GOT3 (cell line): ENCODE results near the gene ANKRD16.
A peak's percentile ranks its signal among the peaks of the same experiment; 100 is the strongest.
"Not testable (repeated sequence)": the region's sequence is repeated elsewhere in the genome, so short reads cannot be mapped to it uniquely, and the experiment has no call there.

ENCODE experiments used
- DNase-seq: peaks from one replicate; lab custom pipeline; 2025; ENCODE audit warnings: mixed read lengths; lab: John Stamatoyannopoulos, UW

Gene ANKRD16

DNA sequence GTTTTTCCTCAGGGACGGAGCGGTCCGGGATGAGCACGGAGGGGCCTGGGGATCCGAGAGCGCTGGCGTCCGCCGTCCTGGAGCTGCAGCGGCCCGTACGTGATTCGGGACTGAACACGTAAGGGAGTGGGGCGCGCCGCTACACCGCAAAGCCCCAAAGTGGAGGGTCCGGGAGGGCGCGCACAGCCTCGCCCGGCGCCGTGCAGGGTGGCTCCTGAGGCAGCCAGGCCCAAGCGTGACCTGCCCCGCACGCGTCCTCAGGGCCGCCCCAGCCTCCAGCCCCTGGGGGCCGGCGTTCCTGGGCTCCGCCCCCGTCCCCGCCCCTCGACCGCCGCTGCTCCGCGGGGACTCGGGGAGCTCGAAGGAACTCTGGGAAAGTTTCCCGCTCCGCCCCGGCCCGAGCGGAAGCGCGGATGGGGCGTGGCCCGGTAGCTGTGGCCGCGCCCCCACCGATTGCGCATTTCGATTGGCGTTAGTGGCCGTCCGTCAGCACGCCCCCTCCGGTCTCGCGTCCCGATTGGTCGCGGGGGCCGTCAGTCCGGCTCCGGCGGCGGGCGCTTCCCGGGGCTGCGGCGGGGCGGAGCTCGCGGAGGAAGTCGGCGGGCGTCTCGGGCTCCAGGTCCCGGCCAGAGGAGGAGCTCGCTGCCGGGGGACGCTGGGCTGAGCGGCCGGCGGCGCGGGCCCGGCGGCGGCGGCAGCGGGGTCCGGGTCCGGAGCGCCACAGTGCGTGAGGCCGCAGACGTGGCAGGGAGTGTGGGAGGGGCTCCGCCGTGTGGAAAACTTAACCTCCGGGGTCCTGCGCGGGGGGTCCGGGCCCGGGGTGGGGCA lies at the start of gene ANKRD16, which contains the start of gene FBH1:
Gene ANKRD16 (minus strand): TSS at position 270 of the 828 bp plus-strand sequence. CDS start 539 bp downstream, outside the sequence.
Gene FBH1 (plus strand): TSS at position 620 of the 828 bp plus-strand sequence. CDS start 103 bp downstream, at position 723.
- DNase-seq: peak; percentile 97

GRCh38 chr10:5938291-5938690 lies 48.6 kb upstream of the ANKRD16 start:
- no peak for DNase-seq

DNA sequence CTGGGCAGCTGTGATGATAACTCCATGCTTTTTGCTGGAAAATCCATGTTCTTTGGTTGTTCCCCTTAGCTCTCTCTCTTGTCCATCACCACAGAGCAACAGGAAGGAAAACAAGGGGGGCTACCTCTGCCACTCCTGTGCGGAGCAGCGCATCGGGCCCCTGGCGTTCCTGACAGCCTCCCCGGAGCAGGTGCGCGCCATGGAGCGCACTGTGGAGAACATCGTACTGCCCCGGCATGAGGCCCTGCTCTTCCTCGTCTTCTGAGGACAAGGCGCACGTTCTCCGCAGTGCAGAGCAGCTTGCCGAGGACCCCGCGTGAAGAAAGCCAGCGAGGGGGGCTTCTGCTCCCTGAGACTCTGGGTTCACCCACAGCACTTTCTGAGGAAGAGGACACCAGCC lies 47.3 kb upstream of the ANKRD16 start:
- DNase-seq: no peak

GRCh38 chr10:5935628-5936027 lies 45.9 kb upstream of the ANKRD16 start:
- no peak for DNase-seq

DNA sequence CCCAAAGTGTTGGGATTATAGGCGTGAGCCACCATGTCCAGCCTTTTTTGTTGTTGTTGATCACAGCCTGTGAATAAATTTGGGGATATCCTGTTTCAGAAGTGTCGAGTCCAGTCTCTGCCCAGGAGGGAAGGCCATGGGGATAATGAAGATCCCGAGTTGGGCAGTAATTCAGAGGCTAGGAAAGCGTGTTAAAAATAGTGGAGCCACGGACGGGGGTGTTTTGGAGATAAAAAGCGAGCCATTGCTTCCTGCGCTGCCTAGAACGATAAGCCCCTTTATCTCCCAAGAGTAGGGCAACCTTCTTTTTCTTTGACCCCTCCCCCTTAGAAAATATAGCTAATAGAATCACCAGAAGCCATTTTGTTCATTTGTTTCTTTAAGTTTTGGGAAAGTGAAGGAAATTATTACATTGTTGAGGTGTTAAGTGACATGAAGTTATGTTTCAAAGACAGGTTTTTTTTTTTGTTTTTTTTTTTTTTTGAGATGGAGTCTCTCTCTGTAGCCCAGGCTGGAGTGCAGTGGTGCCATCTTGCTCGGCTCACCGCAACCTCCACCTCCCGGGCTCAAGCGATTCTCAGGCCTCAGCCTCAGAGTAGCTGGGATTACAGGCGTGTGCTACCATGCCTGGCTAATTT lies 44.3 kb upstream of the ANKRD16 start:
- no peak for DNase-seq

DNA sequence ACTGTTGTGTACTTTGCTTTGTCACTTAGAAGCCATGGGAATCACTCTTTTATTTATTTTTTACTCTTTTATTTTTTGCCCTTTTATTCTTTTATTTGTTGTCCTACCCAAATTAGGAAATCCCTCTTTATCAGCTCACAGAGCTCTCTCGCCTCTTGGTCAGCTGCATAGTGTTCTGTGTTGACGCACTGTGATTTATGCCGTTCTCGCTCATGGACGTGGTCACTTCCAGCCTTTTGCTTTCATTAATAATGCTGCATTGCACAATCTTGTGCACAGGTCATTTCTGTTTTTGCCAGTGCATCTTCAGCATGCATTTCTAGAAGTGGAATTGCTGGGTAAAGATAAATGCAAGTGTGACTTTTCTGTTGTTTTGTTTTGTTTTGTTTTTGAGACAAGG lies 42.7 kb upstream of the ANKRD16 start:
- no peak for DNase-seq

DNA sequence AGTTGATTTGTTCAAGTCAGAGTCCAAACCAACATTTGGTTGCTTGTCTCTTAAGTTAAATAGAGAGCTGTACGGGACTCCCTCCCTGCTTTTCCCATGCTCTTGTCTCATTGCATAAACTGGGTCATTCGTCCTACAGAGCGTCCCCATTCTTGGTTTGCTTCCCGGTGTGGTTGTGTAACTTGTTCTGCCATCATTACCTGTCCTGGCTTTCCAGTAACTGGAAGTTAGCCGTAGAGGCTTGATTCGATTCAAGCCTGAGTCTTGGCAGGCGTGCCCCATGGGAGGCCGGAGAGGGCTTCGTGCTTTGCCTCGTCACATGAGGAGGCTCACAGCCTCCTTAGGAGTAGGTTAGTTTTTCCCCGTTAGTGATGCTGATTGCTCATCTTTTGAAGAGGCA lies 40.6 kb upstream of the ANKRD16 start:
- DNase-seq: no peak

- no peak for DNase-seq
These were observed 39.7 kb upstream of the ANKRD16 start for GRCh38 chr10:5929442-5929841.

DNA sequence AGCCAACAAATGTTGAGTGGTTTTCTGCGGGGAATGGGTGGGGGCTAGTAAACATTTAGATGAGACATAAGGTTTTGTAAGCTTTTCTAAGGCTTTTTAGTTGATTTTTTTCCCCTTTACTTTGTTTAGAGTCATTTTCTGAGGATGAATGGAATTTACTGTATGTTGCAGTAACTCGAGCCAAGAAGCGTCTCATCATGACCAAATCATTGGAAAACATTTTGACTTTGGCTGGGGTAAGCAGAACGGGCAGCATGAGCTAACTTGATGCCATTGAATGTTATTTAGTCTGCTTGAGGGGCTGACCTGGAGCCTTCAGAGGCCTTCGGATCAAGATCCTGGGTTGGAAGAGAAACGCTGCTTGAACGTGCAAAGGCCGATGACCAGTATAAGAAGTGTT lies 37.6 kb upstream of the ANKRD16 start:
- no peak for DNase-seq

- DNase-seq: no peak
These were observed 35.2 kb upstream of the ANKRD16 start for GRCh38 chr10:5924889-5925288.

DNA sequence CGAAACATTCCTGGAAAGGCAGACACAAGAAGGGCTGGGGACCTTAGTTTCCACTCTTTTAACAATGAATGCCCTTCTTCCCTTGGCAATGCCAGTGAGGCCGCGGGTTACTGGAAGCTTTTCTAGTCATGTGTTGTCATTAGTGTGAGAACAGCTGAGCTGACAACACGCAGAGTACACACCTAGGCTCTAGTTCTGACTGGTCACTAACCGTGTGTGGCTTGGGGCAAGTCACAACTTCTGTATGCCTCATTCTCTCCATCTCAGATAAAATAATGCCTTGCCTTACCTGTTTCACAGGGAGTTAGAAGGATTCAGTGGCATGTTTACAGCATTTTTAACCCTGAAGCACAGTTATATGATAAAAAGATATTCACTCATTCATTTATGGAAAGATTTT lies 32.1 kb upstream of the ANKRD16 start:
- DNase-seq: no peak

DNA sequence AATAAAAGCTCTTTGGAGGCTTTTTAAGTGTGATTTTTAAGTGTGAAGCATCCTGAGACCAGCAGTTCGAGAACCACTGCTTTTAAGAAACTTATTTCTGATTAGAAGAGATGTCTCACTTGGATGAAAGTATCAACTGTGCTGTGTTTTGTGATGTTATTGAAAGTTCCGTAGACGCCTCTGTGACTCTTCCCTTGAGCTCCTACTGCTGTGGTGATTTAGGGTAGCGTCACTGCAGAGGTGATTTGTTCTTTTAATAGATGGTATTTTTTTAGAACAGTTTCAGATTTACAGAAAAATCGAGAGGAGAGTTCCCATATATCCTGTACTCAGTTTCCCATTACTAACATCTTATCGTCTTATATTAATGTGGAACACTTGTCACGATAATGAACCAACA lies 29.9 kb upstream of the ANKRD16 start:
- no peak for DNase-seq

GRCh38 chr10:5918763-5919162 lies 29.1 kb upstream of the ANKRD16 start:
- no peak for DNase-seq

DNA sequence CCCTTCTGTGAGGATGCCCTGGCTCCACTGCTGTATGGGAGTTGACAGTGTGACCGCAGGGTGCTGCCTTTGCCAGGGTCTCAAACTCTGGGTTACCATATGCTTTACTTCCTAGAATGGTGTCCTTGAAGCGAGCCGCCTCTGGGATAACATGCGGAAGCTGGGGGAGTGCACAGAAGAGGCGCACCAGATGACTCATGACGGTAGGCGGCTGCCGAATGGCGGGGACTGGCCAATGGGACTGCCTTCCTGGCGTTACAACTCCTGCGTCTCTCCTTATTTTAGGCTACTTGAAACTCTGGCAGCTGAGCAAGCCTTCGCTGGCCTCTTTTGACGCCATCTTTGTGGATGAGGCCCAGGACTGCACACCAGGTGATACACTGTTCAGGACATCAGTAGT lies 27.6 kb upstream of the ANKRD16 start:
- no peak for DNase-seq

DNA sequence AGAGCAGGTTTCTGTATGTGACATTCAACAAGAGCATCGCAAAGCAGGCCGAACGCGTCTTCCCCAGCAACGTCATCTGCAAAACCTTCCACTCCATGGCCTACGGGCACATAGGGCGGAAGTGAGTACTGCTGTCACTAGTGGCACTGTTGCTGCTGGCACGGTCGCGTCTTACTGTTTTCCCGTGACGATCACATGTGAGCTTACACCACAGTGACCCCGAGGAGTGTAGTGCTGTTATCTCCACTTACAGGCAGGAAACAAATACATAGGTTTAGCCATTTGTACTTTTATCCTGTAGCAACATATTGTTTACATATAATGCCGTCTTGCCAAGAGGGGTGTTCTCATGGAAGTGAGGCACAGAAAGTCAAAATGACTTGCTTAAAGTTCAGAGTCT lies 25.8 kb upstream of the ANKRD16 start:
- no peak for DNase-seq

GRCh38 chr10:5913736-5914135 lies 24.0 kb upstream of the ANKRD16 start:
- DNase-seq: no peak

DNA sequence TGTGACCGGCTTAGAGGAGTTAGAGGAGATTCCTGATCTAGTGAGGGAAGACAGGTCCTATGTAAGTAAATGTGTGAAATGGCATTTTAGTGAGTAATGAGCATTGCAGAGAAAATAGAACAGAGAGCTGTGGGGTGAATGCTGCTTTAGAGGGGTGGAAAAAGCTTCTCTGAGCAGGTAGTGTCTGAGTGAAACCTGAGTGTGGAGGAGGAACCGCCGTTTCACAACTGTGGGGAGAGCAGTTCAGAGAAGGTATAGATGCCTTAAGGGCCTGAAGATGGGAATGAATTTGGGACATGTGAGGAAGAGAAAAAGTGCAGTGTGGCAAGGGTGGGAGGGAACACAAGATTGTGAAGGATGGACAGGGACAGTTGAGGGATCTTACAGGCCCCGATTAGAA lies 22.0 kb upstream of the ANKRD16 start:
- DNase-seq: no peak

DNA sequence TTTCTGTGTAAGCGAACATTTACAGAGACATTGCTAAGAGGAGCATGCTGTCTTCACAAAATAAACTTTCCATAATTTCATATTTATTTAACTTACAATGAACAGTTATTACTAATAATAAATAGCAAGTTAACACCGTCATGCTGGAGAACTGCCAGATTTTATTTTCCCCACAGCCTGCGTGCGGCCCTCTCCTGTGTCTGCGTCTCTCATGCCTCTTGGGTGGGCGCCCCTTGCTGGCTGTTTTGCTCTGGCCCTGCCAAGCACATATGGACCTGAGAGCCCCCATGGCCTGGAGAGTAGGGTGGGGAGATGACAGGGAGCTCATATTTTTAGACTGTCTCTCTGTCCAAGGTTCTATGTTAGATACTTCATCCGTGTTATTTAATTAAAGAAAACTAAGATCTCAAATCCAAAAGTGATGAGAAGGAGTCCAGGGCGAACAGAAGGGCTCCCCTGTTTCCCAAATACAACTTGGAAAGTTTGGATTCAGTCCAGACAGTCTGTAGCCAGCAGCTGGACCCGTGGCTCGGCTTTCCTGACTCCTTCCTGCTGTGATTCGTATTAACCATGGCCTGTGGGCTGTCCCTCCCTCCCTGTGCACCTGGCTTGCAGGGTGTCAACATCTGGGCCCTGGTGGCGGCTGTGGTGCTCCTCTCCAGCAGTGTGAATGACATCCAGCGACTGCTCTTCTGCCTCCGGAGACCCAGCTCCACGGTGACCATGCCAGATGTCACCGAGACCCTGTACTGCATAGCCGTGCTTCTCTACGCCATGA lies 20.8 kb upstream of the ANKRD16 start:
- DNase-seq: no peak

DNA sequence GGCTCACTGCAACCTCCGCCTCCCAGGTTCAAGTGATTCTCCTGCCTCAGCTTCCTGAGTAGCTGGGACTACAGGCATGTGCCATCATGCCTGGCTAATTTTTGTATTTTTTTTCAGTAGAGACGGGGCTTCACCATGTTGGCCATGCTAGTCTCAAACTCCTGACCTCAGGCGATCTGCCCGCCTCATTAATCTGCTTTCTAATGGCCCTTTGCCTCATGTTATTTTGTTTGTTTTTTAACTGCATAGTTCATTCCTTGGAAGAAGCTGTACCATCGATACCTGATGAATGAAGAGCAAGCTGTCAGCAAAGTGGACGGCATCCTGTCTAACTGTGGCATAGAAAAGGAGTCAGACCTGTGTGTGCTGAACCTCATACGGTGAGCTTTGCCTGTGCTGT lies 19.0 kb upstream of the ANKRD16 start:
- not testable (repeated sequence) for DNase-seq

DNA sequence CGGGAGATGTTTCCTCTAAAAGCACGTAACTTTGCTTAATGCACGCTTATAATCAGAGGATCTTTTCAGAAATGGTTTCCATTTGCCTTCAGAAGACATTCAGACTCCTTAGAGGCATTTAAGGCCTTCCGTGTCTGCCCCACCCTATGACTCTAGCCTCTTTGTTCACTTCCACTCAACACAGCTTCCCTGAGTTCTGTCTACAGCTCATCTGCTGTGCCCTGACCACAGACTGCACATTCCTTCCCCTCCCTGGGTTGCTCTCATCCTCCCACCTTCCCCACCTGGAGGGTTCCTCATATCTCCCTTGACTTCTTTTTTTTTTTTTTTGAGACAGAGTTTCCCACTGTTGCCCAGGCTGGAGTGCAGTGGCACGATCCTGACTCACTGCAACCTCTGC lies 17.0 kb upstream of the ANKRD16 start:
- DNase-seq: no peak

DNA sequence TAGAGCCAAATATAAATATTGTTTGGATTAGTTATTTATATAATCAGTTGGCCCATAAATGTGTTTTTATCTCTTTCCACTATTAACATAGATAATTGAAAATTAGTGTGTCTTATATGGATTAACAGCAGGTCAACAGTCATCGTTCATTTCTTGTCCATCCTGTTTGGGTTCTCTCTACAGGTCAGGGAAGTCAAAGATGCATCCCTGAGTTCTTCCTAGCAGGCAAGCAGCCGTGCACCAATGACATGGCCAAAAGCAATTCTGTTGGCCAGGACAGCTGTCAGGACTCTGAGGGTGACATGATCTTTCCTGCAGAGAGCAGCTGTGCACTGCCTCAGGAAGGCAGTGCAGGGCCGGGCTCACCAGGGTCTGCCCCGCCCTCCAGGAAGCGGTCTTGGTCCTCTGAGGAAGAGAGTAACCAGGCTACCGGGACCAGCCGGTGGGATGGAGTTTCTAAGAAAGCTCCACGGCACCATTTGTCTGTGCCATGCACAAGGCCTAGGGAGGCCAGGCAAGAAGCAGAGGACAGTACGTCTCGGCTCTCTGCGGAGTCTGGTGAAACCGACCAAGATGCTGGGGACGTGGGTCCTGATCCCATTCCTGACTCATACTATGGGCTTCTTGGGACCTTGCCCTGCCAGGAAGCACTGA lies 16.3 kb upstream of the ANKRD16 start:
- no peak for DNase-seq

DNA sequence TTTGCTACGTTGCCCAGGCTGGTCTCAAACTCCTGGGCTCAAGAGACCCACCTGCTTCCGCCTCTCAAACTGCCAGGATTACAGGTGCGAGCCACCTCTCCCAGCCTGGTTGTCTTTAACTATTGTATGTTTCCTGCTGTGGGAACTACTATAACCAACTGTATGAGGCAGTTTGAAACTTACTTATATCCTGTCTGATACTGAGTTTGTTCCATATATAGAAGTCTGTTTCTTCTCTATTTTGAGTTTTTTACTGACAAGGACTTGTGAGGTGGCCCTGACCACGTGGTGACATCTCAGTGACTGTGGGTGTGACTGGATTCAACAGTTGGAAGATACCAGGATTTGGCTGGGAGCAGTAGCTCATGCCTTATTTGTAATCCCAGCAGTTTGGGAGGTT lies 14.5 kb upstream of the ANKRD16 start:
- no peak for DNase-seq
